ENCODE data around the gene GPR158.
"Not testable (repeated sequence)": the region's sequence is repeated elsewhere in the genome, so short reads cannot be mapped to it uniquely, and the experiment has no call there.

The GPR158 gene

DNA sequence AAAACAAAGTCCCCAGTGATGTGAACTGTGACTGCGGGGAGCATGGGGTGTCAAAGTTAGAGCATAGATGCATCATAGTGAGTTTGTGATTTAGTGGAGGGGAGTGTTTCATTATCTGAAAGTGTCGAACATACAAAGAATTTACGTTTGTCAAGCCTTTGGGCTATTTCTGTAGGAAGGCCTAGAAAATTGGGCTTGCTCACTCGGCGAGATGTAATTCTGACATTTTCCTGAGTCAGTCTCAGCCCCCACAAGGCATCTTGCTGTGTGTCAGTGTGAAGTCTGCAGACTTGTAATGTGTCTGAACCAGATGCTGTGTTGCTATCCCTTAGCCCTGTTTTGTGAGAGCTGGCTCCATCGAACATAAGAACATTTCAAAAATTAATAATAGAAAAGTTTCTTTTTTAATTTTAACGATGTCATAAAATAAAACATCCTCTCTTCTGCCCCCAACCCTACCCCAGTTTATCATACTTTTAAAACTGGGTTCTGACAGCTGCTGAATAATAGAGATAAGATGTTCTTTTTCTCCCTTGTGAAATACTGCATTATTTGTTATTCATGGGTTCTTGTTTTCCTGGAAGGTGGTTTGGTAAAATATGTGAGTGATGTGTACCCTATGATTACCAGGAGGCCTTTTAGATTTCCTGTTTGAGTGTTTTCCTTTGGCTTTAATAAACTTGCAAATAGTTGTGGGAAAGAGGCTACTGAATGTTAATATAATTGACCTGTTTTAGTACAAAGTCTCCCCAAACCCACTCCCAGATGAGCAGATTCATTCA, 207.4 kb downstream of the GPR158 start:
- no peak for TF ChIP-seq CTCF (IDR thresholded peaks at IDR 0.05)
- Histone ChIP-seq H3K27ac (no peak overlapping the region), H3K4me3 (no peak overlapping the region)
- DNase-seq (ENCODE audit: low spot score), result no peak

DNA sequence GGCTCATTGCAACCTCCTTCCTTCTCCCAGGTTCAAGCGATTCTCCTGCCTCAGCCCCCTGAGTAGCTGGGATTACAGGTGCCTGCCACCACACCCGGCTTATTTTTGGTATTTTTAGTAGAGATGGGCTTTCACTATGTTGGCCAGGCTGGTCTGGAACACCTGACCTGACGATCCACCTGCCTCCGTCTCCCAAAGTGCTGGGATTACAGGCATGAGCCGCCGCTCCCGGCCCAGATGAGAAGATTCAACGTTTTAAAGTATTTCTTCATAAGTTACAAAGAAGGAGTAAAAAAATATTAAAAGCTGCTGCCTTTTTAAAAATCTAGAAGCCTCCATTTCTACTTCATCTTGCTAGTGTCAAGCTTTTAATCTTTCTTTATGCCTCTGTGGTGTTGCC, 208.1 kb downstream of the GPR158 start:
- not testable (repeated sequence) for H3K4me3 ChIP-seq; H3K27ac ChIP-seq; DNase-seq (ENCODE audit: low spot score)

DNA sequence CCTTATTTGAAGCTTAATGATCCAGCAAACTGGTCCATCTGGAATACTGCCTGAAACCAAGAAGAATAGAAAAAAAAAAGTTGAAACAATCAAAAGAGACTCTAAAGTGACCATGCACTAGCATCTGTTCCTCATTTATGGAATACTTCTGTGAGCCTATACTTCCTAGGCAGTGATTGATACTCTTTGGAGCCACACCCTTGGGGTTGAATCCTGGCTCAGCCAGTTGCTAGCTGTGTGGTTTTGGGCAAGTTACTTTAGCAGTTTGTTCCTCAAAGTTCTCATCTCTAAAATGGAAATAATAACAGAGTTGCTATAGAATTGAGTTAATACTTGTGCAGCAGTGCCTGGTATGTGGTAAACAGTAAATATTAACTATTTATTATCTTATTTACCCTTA, 208.9 kb downstream of the GPR158 start:
- Histone ChIP-seq H3K4me3 (no peak overlapping the region), H3K27ac (no peak overlapping the region)
- DNase-seq (ENCODE audit: low spot score), result no peak
- no peak for TF ChIP-seq CTCF (IDR thresholded peaks at IDR 0.05)

- Histone ChIP-seq H3K27ac (no peak overlapping the region), H3K4me3 (no peak overlapping the region)
- no peak for TF ChIP-seq CTCF (IDR thresholded peaks at IDR 0.05)
- DNase-seq (ENCODE audit: low spot score), result no peak
These were observed 209.8 kb downstream of the GPR158 start for GRCh38 chr10:25384618-25385017.

DNA sequence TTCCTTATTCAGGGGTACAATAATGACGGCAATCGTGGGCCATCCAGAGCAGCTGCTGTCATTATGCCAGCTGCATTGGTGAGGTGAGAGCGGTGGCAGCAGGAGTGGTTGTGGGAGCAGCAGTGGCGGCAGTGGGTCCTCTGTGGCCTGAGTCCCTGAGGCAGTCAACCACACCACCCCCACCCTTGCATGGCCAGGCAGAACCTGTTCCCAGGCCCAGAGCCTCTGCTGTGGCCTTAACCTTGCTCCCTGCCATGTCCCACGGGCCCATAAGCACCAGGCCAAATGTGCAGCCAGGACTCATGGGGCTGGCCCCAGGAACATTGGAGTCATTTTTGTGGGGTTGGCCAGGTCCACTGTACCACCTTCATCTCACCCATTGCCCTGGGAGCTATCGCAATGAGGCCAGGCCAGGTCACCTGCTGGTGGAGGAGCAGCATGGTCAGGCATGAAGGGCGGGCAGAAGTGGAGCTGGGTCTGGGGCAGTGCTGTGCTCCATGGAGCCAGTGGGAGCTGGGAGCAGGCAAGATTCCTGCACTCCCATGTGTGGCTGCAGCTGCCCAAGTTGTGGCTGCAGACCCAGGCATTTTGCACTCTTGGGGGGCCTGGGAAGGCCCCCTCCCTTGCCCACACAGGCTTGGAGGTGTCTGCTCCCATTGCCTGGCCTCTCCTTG, 213.5 kb downstream of the GPR158 start:
- no peak overlapping the region for H3K27ac ChIP-seq
- DNase-seq (ENCODE audit: low spot score), result no peak
- no peak overlapping the region for H3K4me3 ChIP-seq
- TF ChIP-seq CTCF (IDR thresholded peaks at IDR 0.05), result no peak

GRCh38 chr10:25388862-25389206, 214.0 kb downstream of the GPR158 start:
- Histone ChIP-seq H3K4me3 (no peak overlapping the region), H3K27ac (no peak overlapping the region)
- TF ChIP-seq CTCF (IDR thresholded peaks at IDR 0.05), result no peak
- no peak for DNase-seq (ENCODE audit: low spot score)

DNA sequence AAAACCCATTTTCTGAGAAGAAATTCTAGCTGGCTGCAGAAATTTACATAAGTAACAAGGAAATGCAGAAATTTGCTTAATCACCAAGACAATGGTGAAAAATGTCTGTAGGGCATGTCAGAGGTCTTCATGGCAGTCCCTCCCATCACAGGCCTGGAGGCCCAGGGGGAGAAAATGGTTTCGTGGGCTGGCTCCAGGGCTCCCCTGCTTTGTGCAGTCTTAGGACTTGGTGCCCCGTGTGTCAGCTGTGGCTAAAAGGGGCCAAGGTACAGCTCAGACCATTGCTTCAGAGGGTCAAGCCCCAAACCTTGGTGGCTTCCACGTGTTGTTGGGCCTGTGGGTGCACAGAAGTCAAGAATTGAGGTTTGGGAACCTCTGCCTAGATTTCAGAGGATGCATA, 215.9 kb downstream of the GPR158 start:
- no peak overlapping the region for H3K27ac ChIP-seq
- H3K4me3 ChIP-seq, result no peak overlapping the region
- no peak for TF ChIP-seq CTCF (IDR thresholded peaks at IDR 0.05)

More for the DNA sequence above, 215.9 kb downstream of the GPR158 start:
- no peak for DNase-seq (ENCODE audit: low spot score)

All from coronary artery (tissue), 2 donors.